Mesenchymal stem cell (in vitro differentiated cells and primary cell): Measurements from ENCODE around the gene RAF1.
A peak's percentile ranks its signal among the peaks of the same experiment; 100 is the strongest.
"Not testable (repeated sequence)": the region's sequence is repeated elsewhere in the genome, so short reads cannot be mapped to it uniquely, and the experiment has no call there.

Experiments used
- DNase-seq: peaks from one replicate; pipeline ENCODE4 v3.0.0-alpha.2; 2013
- H2AFZ ChIP-seq: one replicate; pipeline ENCODE4 v1.6.1; 2013; ENCODE audit warnings: low read depth, mild to moderate bottlenecking, control low read depth, inconsistent platforms, low read length, moderate library complexity
- H2AK5ac ChIP-seq: 2 replicates; pipeline ENCODE4 v1.6.1; 2013; ENCODE audit warnings: low read length, moderate library complexity, mild to moderate bottlenecking, inconsistent platforms; ENCODE audit not compliant: severe bottlenecking
- H2BK120ac ChIP-seq: one replicate; pipeline ENCODE4 v1.6.1; 2013; ENCODE audit warnings: low read depth, mild to moderate bottlenecking, inconsistent platforms, low read length, moderate library complexity
- H2BK12ac ChIP-seq, 2 experiments: one replicate each; pipeline ENCODE4 v1.6.1; 2013; ENCODE audit warnings: inconsistent platforms in 2 of 2, low read length in 2 of 2, mild to moderate bottlenecking in 2 of 2, moderate library complexity in 2 of 2, control low read depth in 1 of 2
- H2BK15ac ChIP-seq: one replicate; pipeline ENCODE4 v1.6.1; 2013; ENCODE audit warnings: mild to moderate bottlenecking, low read depth, inconsistent platforms; ENCODE audit not compliant: poor library complexity, severe bottlenecking
- H2BK5ac ChIP-seq: 2 replicates; pipeline ENCODE4 v1.6.1; 2013; ENCODE audit warnings: low read depth, mild to moderate bottlenecking, low read length, control low read depth, inconsistent platforms; ENCODE audit not compliant: poor library complexity, severe bottlenecking
- H3K14ac ChIP-seq, 2 experiments: one replicate each; pipeline ENCODE4 v1.6.1; 2013; ENCODE audit warnings: inconsistent platforms in 2 of 2, low read length in 2 of 2, control low read depth in 1 of 2, mild to moderate bottlenecking in 1 of 2, moderate library complexity in 1 of 2
- H3K18ac ChIP-seq, 2 experiments: one replicate each; pipeline ENCODE4 v1.6.1; 2013; ENCODE audit warnings: inconsistent platforms in 2 of 2, low read length in 2 of 2, control low read depth in 1 of 2, low read depth in 1 of 2, mild to moderate bottlenecking in 1 of 2
- H3K23ac ChIP-seq, 2 experiments: one replicate each; pipeline ENCODE4 v1.6.1; 2013; ENCODE audit warnings: inconsistent platforms in 2 of 2, low read length in 2 of 2, mild to moderate bottlenecking in 2 of 2, moderate library complexity in 2 of 2, control low read depth in 1 of 2
- H3K27ac ChIP-seq: 2 replicates; pipeline ENCODE4 v1.5.1; 2013; ENCODE audit warnings: mild to moderate bottlenecking, moderate library complexity, low read length, control low read depth, inconsistent platforms; ENCODE audit not compliant: poor library complexity, severe bottlenecking
- H3K27me3 ChIP-seq, 2 experiments: 2 replicates each; pipeline versions ENCODE4 v1.6.1 to v1.7.0; 2013; ENCODE audit warnings: low read length in 2 of 2, mild to moderate bottlenecking in 2 of 2, moderate library complexity in 2 of 2, control low read depth in 1 of 2, inconsistent platforms in 1 of 2; ENCODE audit not compliant: control insufficient read depth in 1 of 2, insufficient read depth in 1 of 2
- H3K36me3 ChIP-seq, 2 experiments: 2 replicates each; pipeline versions ENCODE4 v1.6.1 to v1.7.0; 2013; ENCODE audit warnings: low read length in 2 of 2, control low read depth in 1 of 2, inconsistent platforms in 1 of 2, low read depth in 1 of 2, mild to moderate bottlenecking in 1 of 2; ENCODE audit not compliant: insufficient read depth in 2 of 2, control insufficient read depth in 1 of 2
- H3K4ac ChIP-seq, 2 experiments: one replicate each; pipeline ENCODE4 v1.6.1; 2013; ENCODE audit warnings: inconsistent platforms in 2 of 2, low read length in 2 of 2, mild to moderate bottlenecking in 2 of 2, moderate library complexity in 2 of 2, control low read depth in 1 of 2, low read depth in 1 of 2
- H3K4me1 ChIP-seq: 2 replicates; pipeline ENCODE4 v1.6.1; 2013; ENCODE audit warnings: low read depth, low read length, control low read depth; ENCODE audit not compliant: control insufficient read depth, insufficient read depth
- H3K4me2 ChIP-seq: 2 replicates; pipeline ENCODE4 v1.6.1; 2013; ENCODE audit warnings: low read length, mild to moderate bottlenecking, inconsistent platforms; ENCODE audit not compliant: poor library complexity, severe bottlenecking
- H3K4me3 ChIP-seq, 2 experiments: 2 replicates each; pipeline versions ENCODE4 v1.5.1 to v1.7.0; 2013; ENCODE audit warnings: low read length in 2 of 2, mild to moderate bottlenecking in 2 of 2, control low read depth in 1 of 2, low read depth in 1 of 2; ENCODE audit not compliant: insufficient read depth in 1 of 2
- H3K79me1 ChIP-seq: replicated peaks from 2 replicates; pipeline ENCODE4 v1.6.1; 2013; ENCODE audit warnings: mild to moderate bottlenecking, control low read depth, low read length, inconsistent platforms; ENCODE audit not compliant: poor library complexity, severe bottlenecking
- H3K9ac ChIP-seq: 2 replicates; pipeline ENCODE4 v1.7.0; 2013; ENCODE audit warnings: mild to moderate bottlenecking, low read length, moderate library complexity
- H3K9me3 ChIP-seq: 2 replicates; pipeline ENCODE4 v1.7.0; 2013; ENCODE audit warnings: mild to moderate bottlenecking, low read length; ENCODE audit not compliant: control insufficient read depth
- H4K8ac ChIP-seq: one replicate; pipeline ENCODE4 v1.6.1; 2013; ENCODE audit warnings: inconsistent platforms, mild to moderate bottlenecking, low read length, moderate library complexity
- H4K91ac ChIP-seq: one replicate; pipeline ENCODE4 v1.6.1; 2013; ENCODE audit warnings: mild to moderate bottlenecking, low read length, inconsistent platforms
- WGBS: methylation state at CpG from one replicate; pipeline ENCODE4 v1.1.7; 2013; ENCODE audit warnings: mixed read lengths; 5-methylcytosine and 5-hydroxymethylcytosine counted together

RAF1 gene

DNA sequence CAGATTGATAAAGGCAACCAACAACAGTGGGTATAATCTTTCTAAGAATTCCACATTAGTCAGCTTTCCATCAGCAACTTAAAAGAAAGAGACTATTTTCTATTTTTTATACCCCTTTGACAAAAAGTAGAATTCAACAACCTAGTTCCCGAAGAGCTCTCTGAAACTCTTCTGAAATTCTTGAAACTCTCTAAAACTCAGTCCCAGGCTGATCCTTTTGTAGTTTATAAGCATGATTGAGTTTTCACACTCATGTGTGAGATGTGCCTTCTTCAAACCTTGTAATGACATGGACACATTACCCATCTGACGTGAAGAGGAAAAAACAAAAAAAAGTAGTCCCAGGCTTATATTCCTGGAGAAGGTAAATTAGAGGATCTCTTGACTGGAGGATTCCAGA is 31.4 kb downstream of the RAF1 start:
- Histone ChIP-seq H3K4me1 (peaks cover 6% of the 10 kb centered on the region), H3K36me3 (peaks cover 4 to 9% of the 10 kb centered on the region in 2 experiments), H2BK15ac (no peak overlapping the region), H2BK5ac (no peak overlapping the region), H3K18ac (no peak overlapping the region), H3K9me3 (no peaks in the 10 kb centered on the region), H2AK5ac (no peak overlapping the region), H3K14ac (no peak overlapping the region), H3K27ac (no peak overlapping the region), H4K8ac (no peak overlapping the region), H2AFZ (no peak overlapping the region), H3K4ac (no peak overlapping the region), H2BK12ac (no peak overlapping the region), H2BK120ac (no peak overlapping the region), H3K4me3 (no peak overlapping the region), H3K9ac (no peak overlapping the region), H4K91ac (no peak overlapping the region), H3K23ac (no peak overlapping the region), H3K4me2 (no peak overlapping the region), H3K79me1 (peaks cover 6% of the 10 kb centered on the region), H3K27me3 (no peaks in the 10 kb centered on the region)
- no peak for DNase-seq
- 86% methylated on average over 1 of the region's 2 CpGs for WGBS

DNA sequence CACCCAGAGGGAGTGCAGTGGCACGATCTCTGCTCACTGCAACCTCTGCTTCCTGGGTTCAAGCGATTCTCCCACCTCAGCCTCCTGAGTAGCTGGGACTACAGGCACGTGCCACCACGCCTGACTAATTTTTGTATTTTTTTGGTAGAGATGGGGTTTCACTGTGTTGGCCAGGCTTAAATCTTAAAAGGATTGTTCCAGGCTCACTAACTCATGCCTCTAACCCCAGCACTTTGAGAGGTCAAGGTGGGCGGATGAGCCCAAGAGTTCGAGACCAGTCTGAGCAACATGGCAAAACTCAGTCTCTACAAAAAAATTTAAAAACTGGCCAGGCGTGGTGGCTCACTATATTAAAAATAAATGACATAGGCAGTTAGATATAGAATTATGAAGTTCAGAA is 33.1 kb downstream of the RAF1 start:
- not testable (repeated sequence) for H2BK12ac ChIP-seq, H3K18ac ChIP-seq
- WGBS: 100% methylated on average over 2 of the region's 7 CpGs

GRCh38 chr3:12630292-12630691 is 33.6 kb downstream of the RAF1 start:
- peaks cover 0 to 2% of the 10 kb centered on the region in 2 experiments for H3K36me3 ChIP-seq
- no peak overlapping the region for H3K23ac ChIP-seq
- H3K4ac ChIP-seq: no peak overlapping the region
- H2BK5ac ChIP-seq: no peak overlapping the region
- H3K4me3 ChIP-seq: no peak overlapping the region
- peaks cover 6% of the 10 kb centered on the region for H3K79me1 ChIP-seq
- H3K4me1 ChIP-seq: peaks cover 11% of the 10 kb centered on the region
- H3K18ac ChIP-seq: peak overlapping the region in 1 of 2 experiments; percentile 21
- no peak overlapping the region for H3K4me2 ChIP-seq
- no peaks in the 10 kb centered on the region for H3K9me3 ChIP-seq
- H4K8ac ChIP-seq: no peak overlapping the region
- H3K9ac ChIP-seq: no peak overlapping the region
- DNase-seq: no peak
- peak overlapping the region in 1 of 2 experiments; percentile 1 for H3K14ac ChIP-seq
- WGBS: 79% methylated on average over 2 of the region's 2 CpGs
- H2BK120ac ChIP-seq: no peak overlapping the region
- no peak overlapping the region for H2AK5ac ChIP-seq
- no peak overlapping the region for H3K27ac ChIP-seq
- no peak overlapping the region for H2AFZ ChIP-seq
- H2BK15ac ChIP-seq: no peak overlapping the region
- H4K91ac ChIP-seq: no peak overlapping the region
- H3K27me3 ChIP-seq: no peaks in the 10 kb centered on the region
- H2BK12ac ChIP-seq: no peak overlapping the region

More for the DNA sequence above, 33.1 kb downstream of the RAF1 start:
- not testable (repeated sequence) for H3K4ac ChIP-seq, H2BK15ac ChIP-seq, H3K36me3 ChIP-seq, H2AK5ac ChIP-seq, H3K9ac ChIP-seq, H3K27me3 ChIP-seq, H2AFZ ChIP-seq, H4K8ac ChIP-seq, H3K4me2 ChIP-seq, H4K91ac ChIP-seq, H2BK5ac ChIP-seq, H3K4me1 ChIP-seq, DNase-seq, H3K23ac ChIP-seq, H3K79me1 ChIP-seq, H3K4me3 ChIP-seq, H3K27ac ChIP-seq, H3K14ac ChIP-seq, H3K9me3 ChIP-seq, H2BK120ac ChIP-seq

DNA sequence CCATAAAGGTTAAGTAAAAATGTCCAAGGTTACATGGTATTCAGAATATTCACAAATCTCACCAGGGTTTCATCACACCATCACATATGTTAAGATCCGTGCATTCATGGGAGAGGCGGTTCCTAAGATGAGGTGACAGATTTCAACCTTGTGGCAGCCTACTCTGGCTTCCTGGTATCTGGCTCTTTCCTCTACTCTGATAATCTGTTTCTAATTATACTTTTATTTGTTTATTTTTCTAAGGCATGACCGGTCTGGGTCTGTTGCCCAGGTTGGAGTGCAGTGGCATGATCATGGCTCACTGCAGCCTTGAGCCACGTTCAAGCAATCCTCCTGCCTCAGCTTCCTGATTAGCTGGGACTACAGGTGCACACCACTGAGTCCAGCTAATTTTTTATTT is 34.4 kb downstream of the RAF1 start:
- 61% methylated on average over 4 of the region's 4 CpGs for WGBS

More for the DNA sequence above, 34.4 kb downstream of the RAF1 start:
- Histone ChIP-seq H3K36me3 (peaks cover 0 to under 1% of the 10 kb centered on the region in 2 experiments), H2BK15ac (no peak overlapping the region), H3K9me3 (no peaks in the 10 kb centered on the region), H3K4me2 (no peak overlapping the region), H2BK5ac (no peak overlapping the region), H2BK120ac (no peak overlapping the region), H3K4ac (no peak overlapping the region), H2AK5ac (no peak overlapping the region), H4K91ac (no peak overlapping the region), H3K9ac (no peak overlapping the region), H3K4me1 (peaks cover 16% of the 10 kb centered on the region), H3K23ac (no peak overlapping the region), H2AFZ (no peak overlapping the region), H3K27me3 (no peaks in the 10 kb centered on the region), H3K14ac (no peak overlapping the region), H3K4me3 (no peak overlapping the region), H2BK12ac (no peak overlapping the region), H3K79me1 (peaks cover 6% of the 10 kb centered on the region), H3K18ac (no peak overlapping the region), H4K8ac (no peak overlapping the region), H3K27ac (no peak overlapping the region)
- peak; percentile 29 for DNase-seq
